HepG2 (cell line): Measurements from ENCODE around the gene ZBTB1. TPM values are rescaled to one million over a fixed set of nuclear protein-coding genes. Genes with fewer than 3 reads are reported as not detected.
A peak's percentile ranks its signal among the peaks of the same experiment; 100 is the strongest.

Experiments
- CBX2 ChIP-seq, 2 experiments: fragments of 200-600 bp in 1 of 2; sonication (generic); formaldehyde crosslinking in 1 of 2; IDR thresholded peaks; 2 replicates each; pipeline versions ENCODE4 v1.7.0 to v1.8.1; 2018 to 2022; ENCODE audit warnings: low read depth in 2 of 2, low read length in 1 of 2, mild to moderate bottlenecking in 1 of 2, missing genetic modification reagents in 1 of 2
- ESRRA ChIP-seq: sonication (generic); formaldehyde crosslinking; IDR thresholded peaks from 2 replicates; pipeline ENCODE4 v1.5.1; 2020; ENCODE audit warnings: mild to moderate bottlenecking, low read depth, missing genetic modification reagents
- FOXA3 ChIP-seq: IDR thresholded peaks from 2 replicates; pipeline ENCODE4 v1.6.1; 2016; ENCODE audit warnings: missing genetic modification reagents, missing compliant biosample characterization
- HES4 ChIP-seq: sonication (generic); formaldehyde crosslinking; IDR thresholded peaks from 2 replicates; pipeline ENCODE4 v1.9.0; 2021; ENCODE audit warnings: mild to moderate bottlenecking, missing genetic modification reagents, borderline replicate concordance
- HNRNPK ChIP-seq: fragments of 200-400 bp; formaldehyde crosslinking; IDR thresholded peaks from 2 replicates; pipeline ENCODE4 v1.6.1; 2018; ENCODE audit warnings: low read length, low read depth, moderate library complexity, mild to moderate bottlenecking; ENCODE audit not compliant: poor library complexity, severe bottlenecking
- HOXA5 ChIP-seq: sonication (generic); formaldehyde crosslinking; IDR thresholded peaks from 2 replicates; pipeline ENCODE4 v1.4.0; 2020; ENCODE audit warnings: missing genetic modification reagents
- KDM5A ChIP-seq: fragments of 200-600 bp; sonication (generic); IDR thresholded peaks from 2 replicates; pipeline ENCODE4 v1.7.0; 2018; ENCODE audit warnings: antibody characterized with exemption, mild to moderate bottlenecking, low read length, borderline replicate concordance
- MIER3 ChIP-seq: IDR thresholded peaks from 2 replicates; pipeline ENCODE4 v1.6.1; 2016; ENCODE audit warnings: missing compliant biosample characterization, borderline replicate concordance
- MTA1 ChIP-seq: sonication (generic); formaldehyde crosslinking; IDR thresholded peaks from 2 replicates; pipeline ENCODE4 v1.4.0; 2020; ENCODE audit warnings: missing genetic modification reagents, mild to moderate bottlenecking, borderline replicate concordance
- MYC ChIP-seq: sonication (generic); formaldehyde crosslinking; IDR thresholded peaks from 2 replicates; pipeline ENCODE4 v1.9.0; 2021; ENCODE audit warnings: missing genetic modification reagents, borderline replicate concordance
- NPAS2 ChIP-seq: sonication (generic); formaldehyde crosslinking; IDR thresholded peaks from 2 replicates; pipeline ENCODE4 v1.8.0; 2022; ENCODE audit warnings: mild to moderate bottlenecking, missing genetic modification reagents, borderline replicate concordance
- RAD51 ChIP-seq: fragments of 450-650 bp; IDR thresholded peaks from 2 replicates; pipeline ENCODE4 v1.6.1; 2016; ENCODE audit warnings: borderline replicate concordance
- RARG ChIP-seq: sonication (generic); formaldehyde crosslinking; IDR thresholded peaks from 2 replicates; pipeline ENCODE4 v1.4.0; 2020; ENCODE audit warnings: low read depth, mild to moderate bottlenecking, missing genetic modification reagents
- SAFB2 ChIP-seq: sonication (generic); formaldehyde crosslinking; IDR thresholded peaks from 2 replicates; pipeline ENCODE4 v1.5.1; 2020; ENCODE audit warnings: missing genetic modification reagents, low read depth, mild to moderate bottlenecking, borderline replicate concordance
- SRSF1 ChIP-seq: fragments of 200-400 bp; formaldehyde crosslinking; optimal IDR thresholded peaks from 2 replicates; pipeline ENCODE3; 2017; ENCODE audit warnings: mild to moderate bottlenecking, low read depth, low read length, moderate library complexity
- TBX2 ChIP-seq: sonication (generic); formaldehyde crosslinking; IDR thresholded peaks from 2 replicates; pipeline ENCODE4 v1.5.0; 2020; ENCODE audit warnings: missing genetic modification reagents, mild to moderate bottlenecking, borderline replicate concordance
- ZBTB8A ChIP-seq: sonication (generic); formaldehyde crosslinking; IDR thresholded peaks from 2 replicates; pipeline ENCODE4 v1.4.0; 2020; ENCODE audit warnings: mild to moderate bottlenecking, low read depth, missing genetic modification reagents, borderline replicate concordance
- ZNF101 ChIP-seq: sonication (generic); formaldehyde crosslinking; IDR thresholded peaks from 2 replicates; pipeline ENCODE4 v1.4.0; 2020; ENCODE audit warnings: mild to moderate bottlenecking, low read depth, missing genetic modification reagents, borderline replicate concordance
- ZNF138 ChIP-seq: sonication (generic); formaldehyde crosslinking; IDR thresholded peaks from 2 replicates; pipeline ENCODE4 v1.5.0; 2020; ENCODE audit warnings: mild to moderate bottlenecking, low read depth, missing genetic modification reagents
- ZNF30 ChIP-seq: sonication (generic); formaldehyde crosslinking; IDR thresholded peaks from 2 replicates; pipeline ENCODE4 v1.5.0; 2020; ENCODE audit warnings: mild to moderate bottlenecking, missing genetic modification reagents
- ZNF33A ChIP-seq: sonication (generic); formaldehyde crosslinking; IDR thresholded peaks from 2 replicates; pipeline ENCODE4 v1.5.1; 2020; ENCODE audit warnings: missing genetic modification reagents, mild to moderate bottlenecking, moderate library complexity, borderline replicate concordance
- ZNF513 ChIP-seq: sonication (generic); formaldehyde crosslinking; conservative IDR thresholded peaks from 2 replicates; pipeline ENCODE4 v1.5.0; 2020; ENCODE audit warnings: missing genetic modification reagents
- polyA plus RNA-seq, 8 experiments: library from polyadenylated mRNA; depleted of rRNA in 3 of 8; stranded (reverse) in 7 of 8; unstranded in 1 of 8; fragments of >200 nt; fragmentation: Illumina TruSeq in 4 of 8; extraction: Trizol in 4 of 8; gene quantifications; 2 replicates each; pipeline versions ENCODE4 v1.2.1 to v1.2.3, GENCODE V29; 2011 to 2016; ENCODE audit warnings: low read depth in 4 of 8, missing spikeins in 1 of 8, mixed read lengths in 1 of 8; ENCODE audit not compliant: insufficient read depth in 1 of 8
- total RNA-seq, 5 experiments: library from RNA; depleted of rRNA; stranded (reverse); fragments of >200 nt; fragmentation: Illumina TruSeq; extraction: Trizol; gene quantifications; 2 replicates each; pipeline ENCODE4 v1.2.3, GENCODE V29; 2016; ENCODE audit warnings: low read depth in 1 of 5
- TF ChIP-seq, protein P1 (sequence below): sonication (generic); formaldehyde crosslinking; IDR thresholded peaks from 2 replicates; pipeline ENCODE4 v1.8.1; 2023; ENCODE audit warnings: mild to moderate bottlenecking, missing genetic modification reagents, borderline replicate concordance
- TF ChIP-seq, protein P2 (sequence below): IDR thresholded peaks from 2 replicates; pipeline ENCODE4 v1.6.1; 2012; ENCODE audit warnings: low read length, improper control_type of control experiment

The ZBTB1 gene
- total and polyA plus RNA-seq, 2 of the 13 experiments (the other 11 are each of a cell fraction or from before 2014, with no cell fraction given), result 18.8 to 22.6 TPM

DNA sequence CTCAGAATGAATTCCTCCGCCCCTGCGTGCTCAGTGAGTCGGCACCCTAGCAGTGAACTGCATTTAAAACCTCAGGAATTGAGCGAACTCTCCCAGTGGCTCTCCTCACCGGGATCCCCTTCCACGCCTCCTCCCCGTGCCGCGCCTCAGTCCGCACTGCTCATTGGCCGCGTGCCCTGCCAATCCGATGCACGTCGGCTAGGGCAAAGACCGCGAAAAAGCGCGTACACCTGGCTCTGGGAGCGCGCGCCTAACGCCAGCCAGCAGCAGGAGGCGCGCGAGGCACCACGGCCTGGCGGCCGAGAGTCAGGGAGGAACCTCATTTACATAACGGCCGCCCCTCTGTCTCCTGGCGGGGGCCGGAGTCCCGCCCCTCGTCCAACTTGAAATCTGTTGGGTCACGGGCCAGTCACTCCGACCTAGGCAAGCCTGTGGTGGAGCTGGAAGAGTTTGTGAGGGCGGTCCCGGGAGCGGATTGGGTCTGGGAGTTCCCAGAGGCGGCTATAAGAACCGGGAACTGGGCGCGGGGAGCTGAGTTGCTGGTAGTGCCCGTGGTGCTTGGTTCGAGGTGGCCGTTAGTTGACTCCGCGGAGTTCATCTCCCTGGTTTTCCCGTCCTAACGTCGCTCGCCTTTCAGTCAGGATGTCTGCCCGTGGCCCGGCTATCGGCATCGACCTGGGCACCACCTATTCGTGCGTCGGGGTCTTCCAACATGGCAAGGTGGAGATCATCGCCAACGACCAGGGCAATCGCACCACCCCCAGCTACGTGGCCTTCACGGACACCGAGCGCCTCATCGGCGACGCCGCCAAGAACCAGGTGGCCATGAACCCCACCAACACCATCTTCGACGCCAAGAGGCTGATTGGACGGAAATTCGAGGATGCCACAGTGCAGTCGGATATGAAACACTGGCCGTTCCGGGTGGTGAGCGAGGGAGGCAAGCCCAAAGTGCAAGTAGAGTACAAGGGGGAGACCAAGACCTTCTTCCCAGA, 35.9 kb downstream of the ZBTB1 start, which contains the start of gene HSPA2 (continued):
- TF ChIP-seq, protein P1, sequence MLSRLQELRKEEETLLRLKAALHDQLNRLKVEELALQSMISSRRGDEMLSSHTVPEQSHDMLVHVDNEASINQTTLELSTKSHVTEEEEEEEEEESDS, result no peak
- TF ChIP-seq NPAS2 (CRISPR knock-in tag) (no peak), SRSF1 (no peak), ZNF30 (CRISPR knock-in tag) (no peak), RAD51 (no peak), CBX2 (IDR thresholded peaks at IDR 0.05; ENCODE audit: low read depth, low read length) (no peak), CBX2 (CRISPR knock-in tag; IDR thresholded peaks at IDR 0.05; ENCODE audit: low read depth) (no peak), ZNF138 (0 out of 2 replicates have a peak, but pooled peaks have one; percentile 35), ZBTB8A (CRISPR knock-in tag) (no peak), HNRNPK (no peak), HES4 (CRISPR knock-in tag) (no peak), HOXA5 (CRISPR knock-in tag) (no peak), MIER3 (no peak), MTA1 (CRISPR knock-in tag) (no peak), TBX2 (CRISPR knock-in tag) (peak; percentile 73), ZNF33A (CRISPR knock-in tag) (no peak), ZNF101 (CRISPR knock-in tag) (0 out of 2 replicates have a peak, but pooled peaks have one; percentile 45), KDM5A (no peak), ESRRA (CRISPR knock-in tag) (no peak; the same call in 1 of the 2 replicates), ZNF513 (CRISPR knock-in tag) (no peak), SAFB2 (no peak), MYC (CRISPR knock-in tag) (no peak; the same call in 1 of the 2 replicates), FOXA3 (CRISPR knock-in tag) (peak; percentile 43), RARG (CRISPR knock-in tag) (no peak)
- TF ChIP-seq, protein P2, sequence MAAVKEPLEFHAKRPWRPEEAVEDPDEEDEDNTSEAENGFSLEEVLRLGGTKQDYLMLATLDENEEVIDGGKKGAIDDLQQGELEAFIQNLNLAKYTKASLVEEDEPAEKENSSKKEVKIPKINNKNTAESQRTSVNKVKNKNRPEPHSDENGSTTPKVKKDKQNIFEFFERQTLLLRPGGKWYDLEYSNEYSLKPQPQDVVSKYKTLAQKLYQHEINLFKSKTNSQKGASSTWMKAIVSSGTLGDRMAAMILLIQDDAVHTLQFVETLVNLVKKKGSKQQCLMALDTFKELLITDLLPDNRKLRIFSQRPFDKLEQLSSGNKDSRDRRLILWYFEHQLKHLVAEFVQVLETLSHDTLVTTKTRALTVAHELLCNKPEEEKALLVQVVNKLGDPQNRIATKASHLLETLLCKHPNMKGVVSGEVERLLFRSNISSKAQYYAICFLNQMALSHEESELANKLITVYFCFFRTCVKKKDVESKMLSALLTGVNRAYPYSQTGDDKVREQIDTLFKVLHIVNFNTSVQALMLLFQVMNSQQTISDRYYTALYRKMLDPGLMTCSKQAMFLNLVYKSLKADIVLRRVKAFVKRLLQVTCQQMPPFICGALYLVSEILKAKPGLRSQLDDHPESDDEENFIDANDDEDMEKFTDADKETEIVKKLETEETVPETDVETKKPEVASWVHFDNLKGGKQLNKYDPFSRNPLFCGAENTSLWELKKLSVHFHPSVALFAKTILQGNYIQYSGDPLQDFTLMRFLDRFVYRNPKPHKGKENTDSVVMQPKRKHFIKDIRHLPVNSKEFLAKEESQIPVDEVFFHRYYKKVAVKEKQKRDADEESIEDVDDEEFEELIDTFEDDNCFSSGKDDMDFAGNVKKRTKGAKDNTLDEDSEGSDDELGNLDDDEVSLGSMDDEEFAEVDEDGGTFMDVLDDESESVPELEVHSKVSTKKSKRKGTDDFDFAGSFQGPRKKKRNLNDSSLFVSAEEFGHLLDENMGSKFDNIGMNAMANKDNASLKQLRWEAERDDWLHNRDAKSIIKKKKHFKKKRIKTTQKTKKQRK, result no peak
